ENCODE data around the gene RBM39.

RBM39 gene

DNA sequence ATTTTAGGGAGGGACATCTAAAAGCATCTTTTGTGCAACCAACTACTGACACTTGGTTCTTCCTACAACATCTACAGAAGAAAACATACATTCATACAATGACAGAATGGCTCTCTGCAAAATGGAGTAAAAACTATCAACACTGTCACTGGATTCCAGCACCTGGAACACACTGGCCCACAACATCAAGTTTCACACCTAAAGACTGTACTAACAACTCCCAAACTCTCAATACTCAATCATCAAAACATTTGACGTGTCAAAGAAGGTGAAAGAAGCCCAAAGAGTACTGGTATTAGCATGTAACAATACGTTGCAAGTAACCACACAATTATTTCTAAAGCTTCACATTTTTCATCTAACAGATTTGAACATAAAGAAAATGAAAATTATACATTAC, 79.5 kb downstream of the RBM39 start:
- Histone ChIP-seq H3K4me1 (ENCODE audit: low read length) (peaks cover 31% of the 10 kb centered on the region), H3F3A (ENCODE audit: insufficient read depth, low read length) (peaks cover 27% of the 10 kb centered on the region), H3K27me3 (replicated peaks; ENCODE audit: insufficient read depth, low read length) (no peaks in the 10 kb centered on the region), H3K4me2 (ENCODE audit: low read depth, low read length) (peak overlapping the region; percentile 82), H4K20me1 (ENCODE audit: insufficient read depth, low read length) (peaks cover 57% of the 10 kb centered on the region), H3K79me2 (ENCODE audit: low read length) (peaks cover 71% of the 10 kb centered on the region), H2AFZ (ENCODE audit: low read length) (no peak overlapping the region), H3K9me3 (replicated peaks; ENCODE audit: insufficient read depth, low read length) (no peaks in the 10 kb centered on the region), H3K36me3 (replicated peaks; ENCODE audit: insufficient read depth, low read length) (no peaks in the 10 kb centered on the region), H3K4me3 (ENCODE audit: low read length) (peak overlapping the region; percentile 92), H3K9me2 (replicated peaks; ENCODE audit: insufficient read depth, low read length) (no peaks in the 10 kb centered on the region), H3K27ac (ENCODE audit: low read length) (no peak overlapping the region), H3K9ac (ENCODE audit: low read length) (peak overlapping the region; percentile 4; the same call in 1 of the 2 replicates)
- TF ChIP-seq EZH2 (optimal IDR thresholded peaks at IDR 0.05; ENCODE audit: low read depth, low read length) (no peak), EZH2phosphoT487 (IDR thresholded peaks at IDR 0.05; ENCODE audit: low read length) (no peak), CTCF (IDR thresholded peaks at IDR 0.05; ENCODE audit: low read length) (no peak)
- no peak for DNase-seq

DNA sequence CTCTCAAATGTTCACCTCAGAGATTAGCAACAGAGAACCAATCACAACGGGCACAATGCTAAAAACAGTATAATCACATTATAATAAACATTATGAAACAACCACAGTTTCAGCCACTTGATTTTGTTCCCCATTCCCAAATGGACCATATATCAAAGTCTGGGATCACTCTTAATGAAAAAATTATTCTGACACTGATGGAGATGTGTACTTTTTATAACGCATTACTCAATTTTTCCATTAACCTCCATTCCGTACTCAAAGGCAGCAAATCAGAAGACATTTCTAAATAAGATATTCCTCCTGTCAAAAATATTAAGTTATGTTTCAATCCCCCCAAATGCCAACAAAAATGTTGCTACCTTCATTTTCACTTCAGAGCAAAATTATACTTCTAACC, 80.2 kb downstream of the RBM39 start:
- no peak for DNase-seq
- Histone ChIP-seq H3K4me1 (ENCODE audit: low read length) (peaks cover 31% of the 10 kb centered on the region), H3K36me3 (replicated peaks; ENCODE audit: insufficient read depth, low read length) (0 out of 2 replicates have a peak, but pooled peaks cover 4% of the 10 kb centered on the region), H3K27ac (ENCODE audit: low read length) (peak overlapping the region; percentile 1; the same call in 1 of the 2 replicates), H2AFZ (ENCODE audit: low read length) (no peak overlapping the region), H3K4me3 (ENCODE audit: low read length) (peak overlapping the region; percentile 92; the same call in 1 of the 2 replicates), H3K9me3 (replicated peaks; ENCODE audit: insufficient read depth, low read length) (no peaks in the 10 kb centered on the region), H3K9ac (ENCODE audit: low read length) (peak overlapping the region; percentile 1; the same call in 1 of the 2 replicates), H4K20me1 (ENCODE audit: insufficient read depth, low read length) (peaks cover 63% of the 10 kb centered on the region), H3K9me2 (replicated peaks; ENCODE audit: insufficient read depth, low read length) (no peaks in the 10 kb centered on the region), H3K79me2 (ENCODE audit: low read length) (peaks cover 78% of the 10 kb centered on the region), H3K4me2 (ENCODE audit: low read depth, low read length) (peak overlapping the region; percentile 82), H3F3A (ENCODE audit: insufficient read depth, low read length) (peaks cover 27% of the 10 kb centered on the region), H3K27me3 (replicated peaks; ENCODE audit: insufficient read depth, low read length) (no peaks in the 10 kb centered on the region)
- TF ChIP-seq EZH2 (optimal IDR thresholded peaks at IDR 0.05; ENCODE audit: low read depth, low read length) (no peak), CTCF (IDR thresholded peaks at IDR 0.05; ENCODE audit: low read length) (no peak), EZH2phosphoT487 (IDR thresholded peaks at IDR 0.05; ENCODE audit: low read length) (no peak)

- DNase-seq: peak; percentile 22
- Histone ChIP-seq H3K36me3 (replicated peaks; ENCODE audit: insufficient read depth, low read length) (0 out of 2 replicates have a peak, but pooled peaks cover 4% of the 10 kb centered on the region), H3K4me2 (ENCODE audit: low read depth, low read length) (peak overlapping the region; percentile 82), H3F3A (ENCODE audit: insufficient read depth, low read length) (peaks cover 27% of the 10 kb centered on the region), H2AFZ (ENCODE audit: low read length) (no peak overlapping the region), H3K9me3 (replicated peaks; ENCODE audit: insufficient read depth, low read length) (no peaks in the 10 kb centered on the region), H3K9ac (ENCODE audit: low read length) (no peak overlapping the region; the same call in 1 of the 2 replicates), H3K9me2 (replicated peaks; ENCODE audit: insufficient read depth, low read length) (no peaks in the 10 kb centered on the region), H3K79me2 (ENCODE audit: low read length) (peaks cover 86% of the 10 kb centered on the region), H3K4me3 (ENCODE audit: low read length) (peak overlapping the region; percentile 92; the same call in 1 of the 2 replicates), H3K4me1 (ENCODE audit: low read length) (peaks cover 31% of the 10 kb centered on the region), H4K20me1 (ENCODE audit: insufficient read depth, low read length) (peaks cover 71% of the 10 kb centered on the region), H3K27ac (ENCODE audit: low read length) (peak overlapping the region; percentile 1; the same call in 1 of the 2 replicates), H3K27me3 (replicated peaks; ENCODE audit: insufficient read depth, low read length) (no peaks in the 10 kb centered on the region)
- TF ChIP-seq EZH2 (optimal IDR thresholded peaks at IDR 0.05; ENCODE audit: low read depth, low read length): no peak
- no peak for TF ChIP-seq CTCF (IDR thresholded peaks at IDR 0.05; ENCODE audit: low read length)
- no peak for TF ChIP-seq EZH2phosphoT487 (IDR thresholded peaks at IDR 0.05; ENCODE audit: low read length)
Measured at GRCh38 chr20:35661053-35661452, 81.0 kb downstream of the RBM39 start.
